Activated effector memory CD4-positive, alpha-beta T cell treated with anti-CD3 and anti-CD28 coated beads, Interleukin-2, amount 50 U/mL, for 16 hours (primary cell): ENCODE data around the gene TRIM8.
A peak's percentile ranks its signal among the peaks of the same experiment; 100 is the strongest.
"Not testable (repeated sequence)": the region's sequence is repeated elsewhere in the genome, so short reads cannot be mapped to it uniquely, and the experiment has no call there.

Experiments
- DNase-seq: peaks from one replicate; pipeline ENCODE4 v3.0.0-alpha.2; 2020

The TRIM8 gene

DNA sequence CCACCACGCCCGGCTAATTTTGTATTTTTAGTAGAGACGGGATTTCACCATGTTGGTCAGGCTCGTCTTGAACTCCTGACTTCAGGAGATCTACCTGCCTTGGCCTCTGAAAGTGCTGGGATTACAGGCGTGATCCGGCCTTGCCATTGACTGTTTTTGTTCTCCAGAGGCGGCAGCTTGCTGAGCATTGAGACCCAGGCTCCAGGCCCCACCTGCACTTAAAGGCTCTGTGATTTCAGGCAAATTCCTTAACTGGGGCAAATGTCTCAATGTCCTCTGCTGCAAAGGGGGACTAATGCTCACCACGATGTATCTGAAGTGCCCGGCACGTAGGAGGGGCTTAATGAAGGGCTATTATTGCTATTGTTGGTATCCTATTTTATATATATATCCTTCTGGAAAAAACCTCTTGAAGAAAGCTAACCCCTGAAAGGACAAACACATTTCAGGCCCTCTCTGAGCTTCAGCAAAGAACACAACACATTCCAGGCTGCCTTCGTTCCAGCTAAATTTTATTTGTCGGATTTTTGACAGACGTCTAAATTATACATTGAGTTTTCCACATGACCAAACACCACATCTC is 29.0 kb downstream of the TRIM8 start:
- DNase-seq: peak; percentile 12

DNA sequence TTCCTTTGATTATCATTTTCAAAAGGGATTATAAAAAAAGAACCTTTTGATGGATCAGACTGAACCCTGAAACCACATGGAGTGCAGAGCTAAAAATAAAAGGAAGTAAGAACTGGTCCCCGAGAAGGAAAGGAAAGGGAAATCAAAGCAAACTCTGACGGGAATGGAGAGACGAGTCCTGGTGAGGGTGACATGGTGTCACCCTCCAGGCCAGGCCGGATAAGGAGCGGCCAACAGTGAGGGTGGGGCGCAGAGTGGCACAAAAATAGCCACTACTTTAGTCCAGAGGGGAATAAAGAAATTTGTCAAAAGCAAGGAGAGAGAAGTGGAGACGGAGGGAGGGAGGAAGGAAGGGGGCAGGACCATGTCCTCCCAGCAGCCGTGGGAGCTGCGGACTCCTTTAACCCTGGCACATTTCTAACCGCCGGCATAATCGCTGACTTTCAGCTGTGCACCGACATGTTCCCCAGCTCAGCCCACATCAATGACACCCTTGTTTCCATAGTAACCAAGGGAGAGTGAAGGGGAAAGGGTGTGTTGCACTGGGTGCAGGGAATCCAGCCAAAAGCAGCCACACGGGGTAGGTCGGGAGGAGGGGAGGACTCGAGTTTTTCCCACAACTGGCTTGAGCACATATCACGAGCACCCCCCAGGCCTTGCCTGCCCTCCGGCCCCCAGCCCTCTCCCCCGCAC is 29.7 kb downstream of the TRIM8 start:
- DNase-seq: peak; percentile 86

DNA sequence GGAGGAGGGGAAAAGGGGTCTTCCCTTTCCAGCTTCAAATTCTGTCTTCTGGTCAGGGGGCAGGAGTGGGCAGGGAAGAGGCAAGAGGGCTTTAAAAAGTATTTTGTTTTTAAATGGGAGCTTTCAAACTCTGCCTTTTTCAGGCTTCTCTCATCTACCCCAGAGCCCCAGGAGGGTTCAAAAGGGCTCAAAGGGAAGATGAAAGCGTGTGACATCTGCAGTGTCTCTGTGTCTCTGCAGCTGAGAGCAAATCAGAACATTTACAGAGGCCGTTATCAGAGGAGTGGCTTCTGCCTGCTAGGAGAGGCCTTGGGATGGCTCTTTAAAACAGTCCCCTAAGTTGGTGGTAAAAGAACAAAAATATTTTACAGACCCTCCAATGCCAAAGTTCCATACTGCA is 30.3 kb downstream of the TRIM8 start:
- DNase-seq: no peak

DNA sequence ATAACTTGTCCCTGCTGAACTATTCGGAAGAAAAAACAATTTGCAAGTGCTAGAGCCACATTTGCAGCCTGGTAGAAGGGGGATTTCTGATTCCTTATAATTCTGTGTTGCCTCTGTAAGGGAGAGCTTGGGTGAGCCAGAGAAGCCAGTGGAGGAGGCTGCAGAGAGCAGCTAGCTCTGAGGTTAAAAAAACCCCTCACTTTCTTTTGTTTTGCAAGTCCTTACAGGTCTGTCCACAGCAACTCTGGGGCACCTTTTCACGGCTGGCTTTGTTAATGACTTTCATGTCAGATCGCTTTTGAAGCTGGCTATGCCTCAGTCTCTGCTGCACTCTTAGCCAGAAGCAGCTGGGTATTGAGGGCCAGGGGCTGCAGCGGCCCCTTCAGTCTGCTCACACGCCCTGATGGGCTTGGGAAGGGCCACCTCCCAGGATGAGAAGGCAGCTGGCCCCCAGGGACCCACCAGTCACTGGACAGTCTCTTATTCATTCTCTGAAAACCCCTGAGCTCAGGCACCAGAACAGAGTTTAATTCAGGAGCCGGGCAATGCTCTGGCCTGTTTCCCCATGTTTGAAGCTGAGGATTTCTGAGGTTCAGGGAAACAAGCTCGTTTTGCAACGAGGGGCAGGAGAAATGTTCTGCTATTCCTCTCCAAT is 30.9 kb downstream of the TRIM8 start:
- peak; percentile 54 for DNase-seq

DNA sequence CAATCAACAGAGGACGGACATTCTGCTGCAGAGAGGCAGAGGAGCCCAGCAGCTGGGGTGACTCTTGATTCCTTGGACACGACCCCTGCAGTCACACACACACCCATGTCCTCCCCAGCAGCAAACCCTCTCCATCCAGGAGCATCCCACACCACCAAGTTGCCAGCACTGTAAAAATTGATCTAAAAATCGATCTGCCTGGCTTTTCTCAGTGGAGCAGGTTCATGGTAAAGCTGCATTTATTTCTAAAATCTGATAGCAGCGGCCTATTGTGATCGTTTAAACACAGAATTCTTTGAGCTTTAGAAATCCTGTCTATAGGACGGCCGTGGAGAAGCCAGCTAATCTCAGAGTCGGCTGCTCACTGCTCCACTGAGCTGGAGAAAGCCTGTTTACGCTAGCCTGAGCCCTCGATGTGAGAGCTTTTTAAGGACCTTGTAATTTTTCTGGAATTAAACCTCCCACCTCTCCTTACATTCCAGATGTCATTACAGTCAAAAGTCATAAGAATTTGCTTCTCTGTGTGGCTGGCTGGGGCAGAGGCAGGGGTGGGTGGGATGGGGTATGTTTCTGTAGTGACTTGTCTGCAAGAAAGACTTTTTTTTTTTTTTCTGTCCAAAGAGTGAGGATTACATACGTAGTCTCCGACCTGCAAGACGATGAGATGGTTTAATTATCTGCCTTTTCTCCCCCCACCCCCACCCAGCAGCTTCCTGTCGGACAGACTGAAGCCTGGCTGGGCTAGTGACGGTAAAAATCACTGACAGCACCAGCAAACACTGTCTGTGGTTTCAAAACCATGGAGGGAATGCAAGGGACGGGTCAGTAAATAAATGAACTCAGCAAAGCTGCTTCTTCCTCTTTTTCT is 31.6 kb downstream of the TRIM8 start:
- DNase-seq: peak; percentile 50

DNA sequence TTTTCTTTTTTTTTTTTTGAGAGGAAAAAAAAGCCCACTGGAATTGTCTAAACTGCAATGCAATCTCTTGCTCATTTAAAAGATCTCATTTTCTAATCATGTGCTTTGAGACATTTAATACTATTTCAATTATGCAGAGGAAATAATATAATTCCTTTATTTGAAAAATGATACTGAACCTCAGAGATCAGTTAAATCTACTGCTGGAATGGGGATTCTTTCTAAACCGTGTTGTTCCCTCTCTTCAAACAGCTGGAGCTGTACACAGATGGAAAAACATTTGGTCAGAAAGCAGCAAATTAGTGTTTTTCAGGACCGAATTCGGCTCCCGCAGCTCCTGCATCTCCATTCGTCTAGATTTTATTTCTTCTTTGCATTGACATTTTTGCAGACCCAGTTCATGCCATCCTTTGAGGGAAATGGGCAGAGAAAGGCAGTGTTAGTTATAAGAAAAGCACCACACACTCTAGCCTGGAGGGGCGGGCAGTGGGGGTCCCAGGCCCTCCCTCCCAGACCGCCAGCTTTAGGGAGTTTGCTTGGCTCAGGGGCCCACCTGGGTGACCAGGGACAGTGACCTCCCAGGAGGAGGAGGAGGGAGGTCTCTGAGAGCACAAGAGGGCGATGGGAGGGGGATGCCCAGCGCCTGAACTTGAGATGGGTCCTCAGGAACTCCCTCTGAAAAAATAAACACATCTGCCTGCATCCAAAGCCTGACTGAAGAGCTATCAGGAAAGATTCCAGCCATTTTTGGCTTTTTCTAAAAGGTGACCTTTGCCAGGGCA is 32.4 kb downstream of the TRIM8 start:
- DNase-seq: peak; percentile 43

DNA sequence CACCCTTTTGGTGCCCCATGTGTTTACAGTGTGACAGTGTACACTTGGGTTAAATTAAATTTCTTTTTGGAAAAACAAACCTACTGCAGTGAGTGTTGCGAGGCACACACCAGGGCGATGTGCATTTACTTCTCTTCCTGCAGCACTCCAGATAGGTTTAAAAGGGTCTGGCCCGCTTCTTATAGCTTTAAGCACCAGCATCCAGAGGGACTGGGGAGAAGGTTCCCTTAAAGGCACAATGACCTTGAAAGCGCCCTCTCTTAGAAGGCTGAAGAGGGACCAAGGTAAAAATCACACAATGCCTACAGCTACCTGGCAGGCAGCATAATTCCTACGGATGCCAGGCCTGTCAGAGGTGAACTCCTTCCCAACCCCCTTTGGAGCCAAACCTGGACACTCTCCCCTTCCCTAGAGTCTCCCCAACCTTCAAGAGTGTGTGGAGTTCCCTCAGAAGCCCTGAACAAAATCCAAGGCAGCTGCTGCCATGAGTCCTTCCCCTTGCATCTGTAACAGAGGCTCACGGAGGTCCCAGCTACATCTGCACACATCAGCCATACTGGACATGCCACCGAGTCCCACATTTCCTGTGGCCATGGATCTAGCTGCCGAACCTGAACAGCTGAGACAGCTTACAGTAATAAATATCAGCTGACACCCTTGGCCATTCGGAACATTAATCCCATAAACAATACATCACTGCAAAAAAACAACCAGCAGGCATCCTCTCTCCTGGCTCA is 33.2 kb downstream of the TRIM8 start:
- DNase-seq: peak; percentile 34

DNA sequence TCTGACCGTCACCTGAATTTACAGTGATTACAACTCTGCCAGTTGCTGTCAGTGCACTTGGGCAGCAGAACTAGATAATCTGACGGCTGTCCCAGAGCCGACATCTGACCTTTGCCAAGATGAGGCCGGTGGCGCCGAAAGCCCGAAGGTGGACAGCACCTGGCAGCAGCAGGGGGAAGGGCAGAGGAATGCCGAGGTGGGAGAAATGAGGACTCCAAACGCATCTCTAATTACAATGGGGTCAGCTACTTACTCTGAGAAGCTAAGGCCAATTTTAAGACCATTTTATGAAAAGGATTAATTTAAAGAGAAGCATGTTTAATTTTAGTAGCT is 33.8 kb downstream of the TRIM8 start:
- peak; percentile 16 for DNase-seq

DNA sequence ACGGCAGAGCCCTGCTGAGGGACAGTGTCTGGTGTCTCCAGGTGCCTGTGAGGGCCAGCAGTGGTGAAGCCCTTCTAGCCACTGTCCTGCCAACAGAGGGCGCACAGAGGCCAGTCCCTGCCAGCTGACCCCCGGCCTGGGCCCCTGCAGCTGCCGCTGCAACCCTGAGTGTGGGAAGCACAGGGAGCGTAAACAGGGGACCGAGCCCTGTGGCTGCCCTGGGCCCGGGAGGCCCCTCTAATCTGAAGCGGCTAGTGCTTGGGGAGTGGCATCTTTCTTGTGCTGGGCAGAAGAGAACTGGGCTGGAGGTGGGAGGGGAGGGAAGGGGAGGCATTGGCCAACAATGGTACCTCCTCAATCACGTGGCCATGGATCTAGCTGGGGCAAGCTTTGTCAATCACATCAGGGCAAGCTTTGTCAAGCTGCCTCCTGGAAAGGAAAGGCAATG is 34.6 kb downstream of the TRIM8 start:
- no peak for DNase-seq

DNA sequence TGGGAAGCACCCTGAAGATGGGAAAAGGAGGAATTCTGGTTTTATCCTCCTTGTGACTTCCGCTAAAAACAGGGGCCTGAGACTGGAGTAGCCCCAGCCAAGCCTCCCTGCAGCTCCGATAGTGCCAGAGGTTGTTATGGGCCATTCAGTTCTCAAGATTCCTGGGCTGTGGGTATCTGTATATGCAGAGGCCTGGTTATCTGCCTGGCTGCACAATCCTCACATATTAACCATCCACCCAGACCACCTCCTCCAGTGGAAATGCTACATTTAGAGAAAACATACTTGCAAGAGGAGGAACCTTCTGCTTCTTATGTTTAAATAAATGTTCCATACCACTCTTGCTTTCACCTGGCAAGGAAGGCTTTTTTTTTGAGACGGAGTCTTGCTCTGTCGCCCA is 35.3 kb downstream of the TRIM8 start:
- DNase-seq: no peak

DNA sequence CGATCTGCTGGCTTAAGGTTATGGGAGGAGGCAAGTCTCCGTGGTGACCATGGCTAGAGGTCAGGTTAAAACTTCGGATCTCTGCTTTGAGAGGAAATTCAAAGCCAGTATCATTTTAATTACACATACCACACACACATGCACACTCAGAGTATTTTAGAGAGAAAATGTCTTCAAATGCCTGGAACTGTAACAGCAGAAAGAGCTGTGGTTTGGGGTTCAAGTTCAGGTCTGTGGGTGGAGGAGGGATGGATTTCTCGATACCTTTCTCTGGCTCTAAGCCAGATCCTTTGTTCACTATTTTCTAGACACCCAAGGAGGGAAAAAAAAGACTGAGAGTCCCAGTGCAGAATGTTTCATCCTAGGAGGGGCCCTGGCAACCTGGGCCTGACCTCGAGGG is 37.4 kb downstream of the TRIM8 start:
- no peak for DNase-seq

DNA sequence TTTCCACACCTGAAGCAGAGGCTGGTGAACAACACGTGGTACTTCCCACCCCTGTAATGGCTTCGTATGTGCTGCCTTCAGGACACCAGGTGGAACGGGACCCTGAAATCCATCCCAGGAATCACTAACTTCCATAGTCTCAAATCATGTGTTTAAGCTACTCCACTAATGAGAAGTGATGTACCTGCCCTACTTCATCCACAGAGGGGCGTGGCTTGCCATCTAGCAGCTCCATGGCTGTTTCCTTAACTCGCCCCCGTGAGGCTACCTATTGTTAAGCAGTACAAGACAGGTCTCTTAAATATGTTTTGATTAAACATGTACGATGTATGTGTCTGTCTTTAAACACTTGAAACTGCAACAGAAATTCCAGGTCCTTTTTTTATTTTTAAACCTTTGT is 38.1 kb downstream of the TRIM8 start:
- peak; percentile 56 for DNase-seq

DNA sequence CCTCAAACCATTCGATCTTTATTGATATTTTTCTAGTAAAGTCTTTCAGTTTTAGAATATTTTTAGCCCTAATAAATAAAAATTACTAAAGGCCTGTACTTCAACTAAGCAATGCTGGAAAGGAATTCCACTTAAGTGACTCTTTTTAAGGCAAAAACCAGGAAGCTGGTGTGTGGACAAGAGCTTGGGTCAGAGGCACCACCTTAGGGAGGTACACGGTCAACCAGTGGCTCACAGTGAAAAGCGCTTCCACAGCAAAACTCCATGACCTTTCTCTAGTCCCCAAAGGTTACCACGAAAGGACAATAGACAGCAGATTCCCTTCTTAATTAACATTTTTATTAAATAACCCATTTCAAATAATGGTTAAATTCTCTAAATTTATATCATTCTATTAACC is 38.7 kb downstream of the TRIM8 start:
- DNase-seq: peak; percentile 37

DNA sequence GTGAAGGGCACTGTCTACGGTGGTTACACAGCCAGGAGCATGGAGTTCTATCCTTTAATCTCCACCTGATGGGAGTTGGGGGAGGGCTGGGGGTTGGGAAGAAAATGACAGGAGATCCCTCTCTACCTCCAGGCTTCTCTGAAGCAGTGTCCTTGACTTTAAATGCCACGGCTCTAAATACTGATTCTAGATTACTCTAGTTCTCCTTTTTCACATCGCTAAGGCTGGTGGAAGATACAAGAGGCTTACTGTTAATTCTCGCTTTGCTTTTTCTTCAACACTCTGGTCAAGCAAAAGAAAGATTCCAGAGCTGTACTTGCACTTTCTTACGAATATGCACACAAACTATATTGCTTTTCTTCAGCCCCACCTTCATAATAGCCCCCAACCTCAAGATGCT is 39.5 kb downstream of the TRIM8 start:
- no peak for DNase-seq

DNA sequence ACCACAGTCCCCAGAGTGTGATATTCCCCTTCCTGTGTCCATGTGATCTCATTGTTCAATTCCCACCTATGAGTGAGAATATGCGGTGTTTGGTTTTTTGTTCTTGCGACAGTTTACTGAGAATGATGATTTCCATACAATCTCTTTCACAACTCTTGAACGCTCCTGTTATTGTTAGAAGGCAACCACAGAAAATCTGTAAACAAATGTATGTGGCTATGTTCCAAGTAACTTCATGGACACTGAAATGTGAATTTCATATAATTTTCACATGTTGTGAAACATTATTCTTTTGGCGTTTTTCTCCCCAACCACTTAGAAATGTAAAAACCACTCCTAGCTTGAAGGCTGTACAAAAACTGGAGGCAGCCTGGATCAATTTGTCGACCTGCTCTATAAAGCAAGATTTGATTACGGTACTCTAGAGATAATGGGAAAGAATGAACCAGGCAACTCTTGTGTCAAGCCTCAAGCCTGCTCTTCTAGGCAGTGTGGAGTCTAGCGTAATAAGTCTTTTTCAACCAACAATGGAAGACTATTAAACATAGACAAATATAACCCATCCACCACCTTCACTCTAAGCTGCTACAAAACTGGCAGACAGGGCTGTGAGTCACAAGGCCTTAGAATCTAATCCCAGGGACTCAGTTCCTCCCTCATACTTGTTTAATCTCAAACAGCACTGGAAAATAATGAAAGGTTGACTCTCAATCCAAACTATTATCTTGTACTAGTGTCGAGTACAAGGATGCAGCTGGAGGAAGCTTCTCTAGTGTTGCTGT is 47.2 kb downstream of the TRIM8 start:
- no peak for DNase-seq

DNA sequence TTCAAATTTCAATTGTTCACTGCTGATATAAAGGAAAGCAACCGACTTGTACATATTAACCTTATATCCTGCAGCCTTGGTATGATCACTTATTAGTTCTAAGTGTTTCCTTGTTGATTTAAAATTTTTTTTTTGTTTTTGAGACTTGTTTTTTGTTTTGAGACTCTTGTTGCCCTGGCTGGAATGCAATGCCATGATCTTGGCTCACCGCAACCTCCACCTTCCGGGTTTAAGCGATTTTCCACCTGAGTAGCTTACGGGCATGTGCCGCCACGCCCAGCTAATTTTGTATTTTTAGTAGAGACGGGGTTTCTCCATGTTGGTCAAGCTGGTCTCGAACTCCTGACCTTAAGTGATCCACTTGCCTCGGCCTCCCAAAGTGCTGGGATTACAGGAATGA is 51.1 kb downstream of the TRIM8 start:
- not testable (repeated sequence) for DNase-seq

DNA sequence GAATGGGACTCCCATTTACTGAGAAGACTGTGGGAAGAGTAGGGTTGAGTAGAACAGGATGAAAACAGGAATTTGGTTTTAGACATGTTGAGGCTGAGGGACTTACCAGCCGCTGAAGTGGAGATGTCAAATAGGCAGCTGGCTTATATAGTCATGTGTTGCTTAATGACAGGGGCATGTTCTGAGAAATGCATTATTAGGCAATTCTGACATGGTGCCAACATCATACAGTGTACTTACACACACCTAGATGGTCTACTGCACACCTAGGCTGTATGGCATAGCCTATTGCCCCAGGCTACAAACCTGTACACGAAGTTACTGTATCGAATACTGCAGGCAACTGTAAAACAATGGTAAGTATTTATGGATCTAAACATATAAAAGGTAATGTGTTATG is 52.5 kb downstream of the TRIM8 start:
- no peak for DNase-seq

DNA sequence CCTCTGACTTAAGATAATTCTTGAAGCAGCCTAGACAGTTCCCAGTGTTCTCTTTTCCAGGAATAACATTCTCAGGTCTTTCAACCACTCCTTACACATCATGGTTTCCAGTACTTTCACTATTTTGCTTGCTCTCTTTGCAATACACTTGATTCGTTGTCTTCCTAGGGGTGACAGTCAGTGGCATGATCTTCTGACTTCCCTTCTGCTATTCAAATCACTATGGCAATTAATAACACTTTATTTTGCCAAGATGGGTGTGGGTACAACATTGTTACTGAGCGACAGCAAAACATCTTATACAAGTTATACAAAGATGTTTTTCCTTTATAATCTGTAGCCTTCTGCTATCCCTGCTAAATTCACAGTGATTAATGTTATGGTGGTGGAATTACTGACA is 54.6 kb downstream of the TRIM8 start:
- no peak for DNase-seq

DNA sequence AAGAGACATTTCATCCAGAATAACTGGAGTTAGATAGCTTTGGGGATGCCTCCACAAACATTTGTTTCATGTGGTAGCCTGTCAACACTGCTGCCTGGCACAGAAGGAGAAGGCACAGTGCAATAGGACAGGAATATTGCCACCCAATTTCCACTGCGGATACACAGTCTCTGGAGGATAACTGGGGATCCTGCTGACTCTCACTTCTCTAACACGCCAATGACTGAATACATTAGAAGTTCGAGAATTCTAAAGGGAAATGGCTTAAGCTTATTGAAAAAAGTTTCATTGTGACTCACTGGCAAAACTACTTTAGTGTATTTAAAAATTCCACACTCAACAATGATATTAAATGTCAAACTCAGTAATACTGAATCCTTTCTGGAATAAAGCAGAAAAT is 57.0 kb downstream of the TRIM8 start:
- no peak for DNase-seq

DNA sequence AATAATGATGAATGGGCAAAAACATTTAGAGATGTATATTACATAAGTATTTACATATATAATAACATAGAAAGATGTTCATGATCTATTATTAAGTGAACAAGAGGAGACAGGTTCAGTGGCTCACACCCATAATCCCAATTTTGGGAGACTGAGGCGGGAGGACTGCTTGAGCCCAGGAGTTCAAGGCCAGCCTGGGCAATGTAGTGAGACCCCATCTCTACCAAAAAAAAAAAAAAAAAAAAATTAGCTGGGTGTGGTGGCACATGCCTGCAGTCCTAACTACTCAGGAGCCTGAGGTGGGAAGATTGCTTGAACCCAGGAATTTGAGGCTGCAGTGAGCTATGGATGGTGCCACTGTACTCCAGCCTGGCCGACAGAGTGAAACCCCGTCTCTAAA is 57.5 kb downstream of the TRIM8 start:
- no peak for DNase-seq

DNA sequence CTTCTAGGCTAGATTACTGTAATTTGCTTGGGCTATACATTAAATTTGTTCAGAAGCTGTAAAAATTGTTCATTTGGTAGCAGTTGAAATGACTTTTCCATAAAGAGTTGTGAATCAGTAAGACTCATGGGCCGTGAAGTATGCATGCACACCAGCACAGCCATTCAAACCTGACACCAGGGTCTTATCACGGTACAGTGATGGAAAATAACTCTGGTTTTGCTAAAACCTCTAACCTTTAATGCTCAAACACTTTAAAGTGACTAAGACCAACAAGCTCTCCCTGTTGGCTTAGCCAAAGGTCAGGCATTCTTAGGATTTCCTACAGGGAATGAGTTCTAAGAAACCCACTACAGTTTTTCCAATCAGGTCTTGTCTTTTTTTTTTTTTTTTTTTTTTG is 58.5 kb downstream of the TRIM8 start:
- no peak for DNase-seq
